ENCODE results near the gene RREB1.

Gene RREB1

GRCh38 chr6:7098993-7099392 is 8.8 kb upstream of the RREB1 start:
- DNase-seq: no peak

DNA sequence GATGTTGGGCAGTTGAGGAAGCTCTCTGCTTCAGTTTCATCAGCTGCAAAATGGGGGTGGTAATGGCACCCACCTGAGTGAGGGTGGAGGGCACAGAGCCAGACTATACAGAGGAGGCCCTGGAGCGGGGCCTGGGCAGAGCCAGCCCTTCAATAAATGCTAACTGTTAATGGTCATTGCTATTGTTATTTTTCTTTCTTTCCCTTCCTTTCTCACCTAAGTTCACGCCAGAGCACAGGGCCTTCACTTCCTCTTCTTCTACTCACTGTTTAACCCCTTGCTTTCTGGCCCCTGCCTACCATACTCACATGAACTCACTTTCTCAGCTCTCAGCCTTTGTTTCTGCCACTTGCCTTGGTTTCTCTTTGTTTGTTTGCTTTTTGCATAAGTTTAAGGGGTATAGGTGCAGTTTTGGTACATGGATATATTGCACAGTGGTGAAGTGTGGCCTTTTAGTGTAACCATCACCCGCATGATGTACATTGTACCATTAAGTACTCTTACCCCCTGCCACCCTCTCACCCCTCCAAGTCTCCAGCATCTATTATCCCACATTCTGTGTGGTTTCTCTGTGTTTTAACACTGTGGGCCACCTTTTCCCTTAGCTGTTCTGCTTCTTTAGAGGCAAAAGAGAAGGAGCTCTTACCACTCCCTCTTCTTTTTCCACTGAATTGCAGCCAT is 7.5 kb upstream of the RREB1 start:
- DNase-seq: no peak

DNA sequence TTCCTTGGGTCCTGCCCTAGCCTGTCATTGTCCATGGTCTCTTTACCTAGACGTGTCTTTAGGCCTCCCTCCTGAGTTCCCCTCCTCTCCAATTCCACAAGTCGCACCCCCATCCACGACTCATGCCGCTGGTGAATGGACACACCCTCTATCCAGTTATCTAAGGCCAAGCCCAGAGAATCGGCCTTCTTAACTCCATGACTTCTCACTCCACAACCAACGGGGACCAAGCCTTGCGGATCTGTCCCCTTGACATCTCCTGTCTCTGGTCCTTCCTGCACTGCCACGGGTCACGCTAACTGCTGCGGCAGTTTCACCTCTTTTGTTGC is 7.0 kb upstream of the RREB1 start:
- DNase-seq: no peak

GRCh38 chr6:7101290-7101689 is 6.5 kb upstream of the RREB1 start:
- DNase-seq: no peak

DNA sequence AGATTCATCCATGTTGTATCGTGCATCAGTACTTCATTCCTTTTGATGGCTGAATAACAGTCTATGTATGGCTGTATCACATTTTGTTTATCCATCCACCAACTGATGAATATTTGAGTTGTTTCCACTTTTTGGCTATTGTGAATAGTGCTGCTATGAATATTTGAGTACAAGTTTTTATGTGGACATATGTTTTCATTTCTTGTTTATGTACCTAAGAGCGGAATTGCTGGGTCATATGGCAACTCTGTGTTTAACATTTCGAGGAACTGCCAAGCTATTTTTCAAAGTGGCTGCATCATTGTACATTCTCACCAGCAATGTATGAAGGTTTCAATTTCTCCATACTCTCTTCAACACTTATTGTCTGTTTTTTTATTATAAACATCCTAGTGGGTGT is 3.0 kb upstream of the RREB1 start:
- no peak for DNase-seq

- peak in 1 of 2 experiments; percentile 17 for DNase-seq
Observed at GRCh38 chr6:7106215-7106751, 1.5 kb upstream of the RREB1 start.

DNA sequence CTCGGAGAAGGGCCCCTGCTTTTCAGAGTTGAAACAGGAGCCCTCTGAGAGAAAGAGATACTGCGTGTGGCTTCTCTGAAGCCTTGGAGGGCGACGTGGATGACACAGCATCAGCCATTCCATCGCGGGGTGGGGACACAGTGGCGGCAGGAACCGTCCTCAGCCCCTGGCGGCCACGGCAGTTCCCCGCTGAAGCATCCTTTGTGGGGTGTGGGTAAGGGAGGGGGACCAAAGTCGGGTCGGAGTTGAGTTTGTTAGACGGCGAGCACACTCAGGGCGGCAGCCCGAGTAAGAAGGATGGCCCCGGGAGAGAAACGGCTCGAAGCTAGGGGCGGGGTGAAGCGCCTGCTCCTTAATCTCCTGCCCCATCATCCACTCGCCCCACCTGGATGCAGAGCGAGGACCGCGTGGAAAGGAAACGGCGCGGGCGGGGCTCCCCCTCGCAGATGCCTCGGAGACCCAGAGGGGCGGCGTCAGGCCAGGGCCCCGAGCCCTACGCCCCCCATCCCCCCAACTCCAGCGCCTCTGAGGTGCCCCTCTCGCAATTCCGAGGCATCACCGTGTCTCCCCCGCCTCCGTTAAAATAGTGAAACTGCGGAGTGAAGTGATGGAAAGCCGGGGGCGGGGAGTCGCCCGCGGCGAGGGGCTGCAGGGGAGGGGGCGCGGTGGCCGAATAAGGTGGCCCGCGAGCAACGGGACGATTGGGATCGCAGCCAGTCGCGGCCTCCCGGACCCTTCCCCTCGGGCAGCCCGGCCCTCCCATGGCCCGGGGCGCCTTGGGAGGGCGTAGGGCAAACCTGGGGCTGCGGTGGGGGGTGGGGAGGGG is 796 bp upstream of the RREB1 start:
- DNase-seq: no peak

GRCh38 chr6:7108196-7108963 is 619 bp downstream of the RREB1 start:
- peak; percentile 30 to 51 for DNase-seq

DNA sequence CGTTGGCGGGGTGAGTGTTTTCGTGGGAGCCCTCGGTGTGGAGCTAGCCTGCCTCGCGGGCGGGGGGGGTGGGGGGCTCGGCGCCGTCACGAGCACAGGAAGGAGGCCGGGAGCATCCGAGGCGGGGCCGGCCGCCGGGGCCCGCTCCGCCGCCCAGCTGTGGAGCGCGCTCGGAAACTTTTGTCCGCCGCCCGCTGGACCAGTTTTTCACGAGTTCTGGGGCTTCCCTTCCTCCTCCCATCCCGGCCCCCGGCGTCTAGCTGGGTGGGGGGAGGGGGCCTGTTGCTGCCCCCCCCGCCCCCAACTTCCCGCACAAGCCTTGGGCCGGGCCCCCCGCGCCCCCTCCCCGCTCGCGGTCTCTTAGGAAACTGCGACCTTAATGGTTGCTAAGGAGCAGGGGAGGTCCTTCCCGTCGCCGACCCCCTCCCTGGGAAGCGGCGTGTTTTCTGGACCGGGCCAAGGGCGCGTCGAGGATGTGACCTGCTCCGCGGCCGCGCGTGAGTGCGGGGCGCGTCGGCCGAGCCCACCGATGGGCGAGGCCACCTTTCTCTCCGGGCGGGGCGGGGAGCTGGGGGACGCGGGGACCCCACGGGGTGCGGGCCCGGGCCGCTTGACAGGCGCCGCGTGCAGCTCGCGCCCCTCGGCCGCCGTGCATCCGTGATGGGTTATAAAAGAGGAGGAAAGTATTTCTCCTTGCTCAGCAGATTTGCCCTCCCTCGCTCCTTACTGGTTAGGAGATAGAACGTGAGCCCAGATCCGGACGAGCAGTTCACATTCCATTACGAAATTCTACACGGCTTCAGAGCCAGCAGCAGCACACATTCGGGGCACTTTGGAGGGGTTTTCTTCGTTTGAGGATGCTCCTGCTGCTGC is 1.4 kb downstream of the RREB1 start:
- DNase-seq: peak in 1 of 2 experiments; percentile 36

GRCh38 chr6:7110092-7110792 is 2.5 kb downstream of the RREB1 start:
- DNase-seq: no peak

- no peak for DNase-seq
Observed at GRCh38 chr6:7111095-7111690, 3.4 kb downstream of the RREB1 start.

GRCh38 chr6:7112171-7112570 is 4.4 kb downstream of the RREB1 start:
- no peak for DNase-seq

DNA sequence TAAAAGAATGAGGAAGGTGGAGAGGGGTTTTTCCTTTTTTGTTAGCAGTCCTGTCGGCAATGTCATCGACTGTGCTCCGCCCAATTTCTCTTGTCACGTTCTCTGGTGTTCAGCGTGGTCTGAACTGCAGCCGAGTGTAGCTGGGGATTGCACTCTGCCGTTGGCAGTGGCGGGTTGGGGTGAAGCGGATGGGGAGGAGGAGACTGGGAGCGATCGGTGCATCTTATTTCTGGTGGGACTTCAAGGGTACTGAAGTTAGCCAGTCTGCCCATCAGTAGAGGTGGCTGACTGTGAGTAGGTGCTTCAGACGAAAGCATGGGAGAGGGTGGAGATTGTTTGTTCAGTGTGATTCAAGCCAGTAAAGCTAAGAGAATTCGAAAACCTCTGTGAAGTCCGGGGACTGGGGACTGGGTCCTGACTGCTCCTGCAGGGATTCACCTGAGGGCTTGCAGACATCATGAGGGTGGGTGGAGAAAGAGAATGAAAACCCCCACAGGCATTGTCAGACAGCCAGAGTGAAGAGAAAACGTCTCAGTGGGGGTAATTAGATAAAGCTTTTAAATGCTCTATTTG is 5.1 kb downstream of the RREB1 start:
- no peak for DNase-seq

DNA sequence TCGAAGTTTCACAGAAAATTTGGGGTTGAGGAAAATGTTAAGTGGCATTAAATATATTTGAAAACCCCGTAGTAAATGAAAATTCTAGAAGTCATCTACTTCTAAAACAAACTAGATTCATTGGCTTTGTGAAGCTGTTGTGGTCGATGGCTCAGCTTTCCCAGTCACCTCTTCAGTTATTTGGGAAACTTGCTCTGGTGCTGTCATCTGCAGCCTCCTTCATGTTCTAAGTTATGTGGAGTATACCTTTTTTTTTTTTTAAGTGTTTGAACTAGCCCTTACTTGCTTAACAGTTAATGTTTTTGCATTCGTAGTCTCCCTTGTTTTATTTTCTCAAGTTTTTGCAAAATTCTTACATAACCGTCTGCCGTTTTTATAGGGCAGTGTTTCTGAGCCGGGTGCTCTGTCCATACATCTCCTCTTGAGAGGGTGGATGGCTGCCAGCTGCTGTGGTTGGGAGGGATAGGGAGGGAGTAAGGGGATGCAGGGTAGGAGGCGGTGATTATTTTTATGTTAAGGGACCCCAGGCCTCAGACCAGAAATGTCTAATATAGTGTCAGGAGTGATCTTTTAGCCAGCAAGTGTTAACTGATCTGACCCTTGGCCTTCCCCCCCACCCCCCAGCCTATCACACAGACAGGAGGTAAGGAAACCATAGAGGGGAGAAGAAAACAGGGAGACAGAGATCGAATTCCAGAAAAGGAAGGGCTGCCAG is 7.1 kb downstream of the RREB1 start:
- no peak for DNase-seq

DNA sequence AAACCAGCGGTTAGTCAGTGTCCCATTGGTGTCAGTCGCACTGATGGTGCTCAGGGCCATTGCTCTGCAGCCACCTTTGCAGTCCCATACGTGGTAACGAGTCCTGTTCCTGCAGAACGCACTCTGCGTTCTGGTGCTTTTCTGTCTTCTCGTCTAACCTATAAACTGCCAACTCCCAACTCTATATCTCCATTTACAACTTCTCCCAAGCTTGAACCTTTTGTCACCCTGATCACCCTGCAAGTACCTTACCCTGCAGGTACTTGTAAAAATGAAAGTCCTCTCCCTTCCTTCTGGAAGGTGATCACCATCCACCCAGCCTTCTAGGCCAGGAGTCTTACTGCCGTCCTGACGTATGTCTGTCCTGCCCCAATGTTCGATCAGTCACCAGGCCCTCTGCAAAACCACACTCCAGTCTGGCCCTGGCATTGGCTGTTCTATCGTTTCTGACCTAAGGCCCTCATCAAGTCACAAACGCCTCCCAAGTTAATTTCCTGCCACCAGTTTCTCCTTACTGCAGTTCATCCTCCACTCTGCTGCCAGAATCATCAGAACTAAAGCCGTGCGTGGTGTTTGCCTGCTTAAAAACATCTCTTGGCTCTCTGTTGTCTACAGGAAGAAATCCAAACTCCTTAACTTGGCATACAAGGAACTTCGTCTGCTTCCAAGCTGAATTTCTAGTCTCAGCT is 7.9 kb downstream of the RREB1 start:
- no peak for DNase-seq

- DNase-seq: no peak
Observed at GRCh38 chr6:7119272-7119801, 11.6 kb downstream of the RREB1 start.

DNA sequence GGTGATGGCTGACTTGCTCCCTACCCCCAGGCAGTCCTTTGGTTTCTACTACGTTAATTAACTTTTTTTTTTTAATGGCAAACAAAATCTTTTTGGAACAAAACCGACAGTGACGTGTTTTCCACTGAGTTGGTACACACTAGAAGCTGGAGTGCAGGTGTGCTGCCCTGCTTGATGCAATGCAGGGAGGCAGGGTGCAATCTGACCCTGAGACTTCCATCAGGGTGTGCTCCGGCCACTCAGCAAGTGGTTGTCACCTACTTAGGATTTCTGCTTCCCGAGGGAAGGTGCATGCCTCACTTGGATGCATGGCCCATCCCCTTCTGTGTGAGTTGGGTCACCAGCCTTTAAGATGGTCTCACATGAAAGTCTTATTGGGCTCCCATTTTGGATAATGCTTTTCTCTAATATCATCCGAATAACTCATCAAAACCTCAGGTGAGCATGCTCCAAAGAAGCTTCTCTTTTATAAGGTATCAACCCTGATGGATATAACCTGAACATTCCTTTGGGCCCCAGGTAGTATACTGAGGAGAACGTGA is 14.0 kb downstream of the RREB1 start:
- DNase-seq: no peak

- no peak for DNase-seq
Observed at GRCh38 chr6:7122684-7123083, 14.9 kb downstream of the RREB1 start.

- no peak for DNase-seq
Observed at GRCh38 chr6:7124114-7124513, 16.4 kb downstream of the RREB1 start.
